Measurements from ENCODE around the gene DDT.
"Not testable (repeated sequence)": the region's sequence is repeated elsewhere in the genome, so short reads cannot be mapped to it uniquely, and the experiment has no call there.

Gene DDT

GRCh38 chr22:23949764-23950163 lies 24.5 kb downstream of the DDT start:
- not testable (repeated sequence) for DNase-seq

- not testable (repeated sequence) for DNase-seq
These were observed 26.9 kb downstream of the DDT start for GRCh38 chr22:23947391-23947790.

- DNase-seq = not testable (repeated sequence)
These were observed 34.1 kb downstream of the DDT start for GRCh38 chr22:23940166-23940565.

DNA sequence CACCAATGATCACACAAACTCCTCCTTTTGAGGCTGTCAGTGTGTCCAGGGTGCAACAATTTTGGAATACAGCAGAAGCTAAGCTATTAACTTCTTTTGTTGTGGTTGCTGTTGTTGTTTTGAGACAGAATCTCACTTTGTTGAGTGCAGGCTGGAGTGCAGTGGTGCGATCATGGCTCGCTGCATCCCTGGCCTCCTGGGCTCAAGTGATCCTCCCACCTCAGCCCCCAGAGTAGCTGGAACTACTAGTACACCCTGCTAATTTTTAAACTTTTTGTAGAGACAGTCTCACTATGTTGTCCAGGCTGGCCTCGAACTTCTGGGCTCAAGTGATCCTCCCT lies 35.3 kb downstream of the DDT start:
- DNase-seq = no peak

GRCh38 chr22:23938328-23939016 lies 35.8 kb downstream of the DDT start:
- no peak for DNase-seq

DNA sequence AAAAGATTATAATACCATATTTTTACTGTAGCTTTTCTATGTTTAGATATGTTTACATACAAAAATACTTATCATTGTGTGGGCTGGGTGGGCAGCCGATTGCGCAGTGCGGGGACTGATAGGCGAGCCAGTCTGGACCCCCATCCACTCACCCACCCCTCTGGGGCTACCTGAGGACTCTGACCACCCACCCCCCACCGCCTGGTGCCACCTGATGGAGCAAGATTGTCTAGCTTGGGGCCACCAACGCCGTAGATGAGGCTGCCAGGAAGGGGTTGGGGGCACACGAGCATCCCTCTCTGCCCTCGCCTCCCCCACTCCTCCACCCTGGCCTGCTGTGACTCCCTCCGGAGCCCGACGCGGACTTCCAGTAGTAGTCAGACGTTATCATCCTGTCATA lies 47.7 kb downstream of the DDT start:
- DNase-seq = no peak

GRCh38 chr22:23925020-23925606 lies 49.1 kb downstream of the DDT start:
- DNase-seq = no peak

- no peak for DNase-seq
These were observed 51.3 kb downstream of the DDT start for GRCh38 chr22:23922921-23923320.

GRCh38 chr22:23921586-23922201 lies 52.5 kb downstream of the DDT start:
- not testable (repeated sequence) for DNase-seq

Data from NCI-H82 (cell line).